BLaER1 treated with 17β-estradiol and CSF1 and Interleukin-3, amounts not matched to agents 10 nM and 100 nM (cell line): ENCODE data around the gene UMODL1.

ENCODE experiments used
- H3K27ac ChIP-seq, 11 experiments: shearing (Covaris generic); formaldehyde crosslinking; 2 replicates each; pipeline ENCODE4 v1.8.1; 2022
- H3K27me3 ChIP-seq, 11 experiments: shearing (Covaris generic); formaldehyde crosslinking; 2 replicates each; pipeline ENCODE4 v1.8.1; 2022
- H3K36me3 ChIP-seq, 11 experiments: shearing (Covaris generic); formaldehyde crosslinking; 2 replicates each; pipeline ENCODE4 v1.8.1; 2022
- H3K4me1 ChIP-seq, 10 experiments: shearing (Covaris generic); formaldehyde crosslinking; 2 replicates each; pipeline ENCODE4 v1.8.1; 2022
- H3K4me2 ChIP-seq, 11 experiments: shearing (Covaris generic); formaldehyde crosslinking; 2 replicates each; pipeline ENCODE4 v1.8.1; 2022
- H3K4me3 ChIP-seq, 10 experiments: shearing (Covaris generic); formaldehyde crosslinking; 2 replicates each; pipeline ENCODE4 v1.8.1; 2022
- H3K9ac ChIP-seq, 11 experiments: shearing (Covaris generic); formaldehyde crosslinking; 2 replicates each; pipeline ENCODE4 v1.8.1; 2022
- H3K9me3 ChIP-seq, 11 experiments: shearing (Covaris generic); formaldehyde crosslinking; replicated peaks in 1 of 11; 2 replicates each; pipeline ENCODE4 v1.8.1; 2022
- H4K20me1 ChIP-seq, 11 experiments: shearing (Covaris generic); formaldehyde crosslinking; 2 replicates each; pipeline ENCODE4 v1.8.1; 2022
- Cebpa-rat ChIP-seq, 11 experiments: shearing (Covaris generic); IDR thresholded peaks; 2 replicates each; pipeline ENCODE4 v1.8.1; 2022

UMODL1 gene

GRCh38 chr21:42071146-42071737, at the start of gene UMODL1:
UMODL1 (plus strand) TSS chr21:42071317; CDS start chr21:42071317, 0 bp downstream.
- H3K4me3 ChIP-seq = no peak within 1 kb of the TSS
- H3K9me3 ChIP-seq = no peaks in the 10 kb centered on the region
- no peak for TF ChIP-seq Cebpa-rat (IDR thresholded peaks at IDR 0.05)
- H3K4me1 ChIP-seq = peaks cover 7 to 55% (median 34%) of the 10 kb centered on the region in 10 experiments; a peak in 18 of 20 replicates
- H3K4me2 ChIP-seq = peak within 1 kb of the TSS in 7 of 11 experiments; percentile 3 to 58 (median 38); a peak in 9 of 22 replicates
- no peaks in the 10 kb centered on the region for H4K20me1 ChIP-seq
- H3K27ac ChIP-seq = no peak within 1 kb of the TSS
- no peaks in the 10 kb centered on the region for H3K36me3 ChIP-seq
- no peak within 1 kb of the TSS for H3K9ac ChIP-seq
- H3K27me3 ChIP-seq = peaks cover 0 to 4% (median 0%) of the 10 kb centered on the region in 11 experiments; a peak in 1 of 22 replicates

DNA sequence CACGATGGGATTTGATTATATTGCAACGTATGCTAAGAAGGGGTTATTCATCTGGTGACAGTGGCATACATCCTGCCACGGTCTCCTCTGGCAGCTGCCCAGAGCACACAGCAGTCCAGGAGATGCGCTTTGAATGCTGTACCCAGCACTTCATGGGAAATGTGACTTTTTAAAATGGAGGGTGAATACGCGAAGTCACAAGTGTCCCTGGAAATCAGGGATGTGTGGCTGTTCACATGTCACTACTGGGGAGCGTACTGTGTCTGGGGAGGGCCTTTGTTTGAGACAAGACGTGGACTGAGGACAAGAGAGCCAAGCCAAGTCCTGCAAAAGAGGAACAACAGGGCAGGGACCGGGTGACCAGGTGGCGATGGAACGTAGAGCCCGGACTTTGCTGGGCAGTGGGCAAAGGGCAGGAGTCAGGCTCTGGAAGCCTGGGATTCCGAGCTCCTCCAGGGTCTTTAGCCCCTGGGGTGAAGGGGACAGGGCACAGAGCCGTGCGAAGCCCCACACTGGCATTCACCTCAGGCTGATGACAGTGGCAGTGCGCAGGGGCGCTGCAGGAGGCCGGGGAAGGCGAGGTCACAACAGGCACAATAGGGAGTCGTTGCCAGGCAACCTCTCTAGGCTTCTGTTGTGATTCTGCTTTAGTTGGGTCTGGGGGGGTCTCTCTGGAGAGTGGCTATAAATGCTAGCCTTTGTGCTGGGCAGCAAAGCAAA, 49.6 kb upstream of the UMODL1 start:
- Histone ChIP-seq H3K9me3 (no peaks in the 10 kb centered on the region), H3K4me3 (no peak overlapping the region), H3K9ac (no peak overlapping the region), H3K4me2 (no peak overlapping the region), H4K20me1 (no peaks in the 10 kb centered on the region), H3K36me3 (no peaks in the 10 kb centered on the region), H3K4me1 (no peaks in the 10 kb centered on the region), H3K27me3 (no peaks in the 10 kb centered on the region), H3K27ac (no peak overlapping the region)
- TF ChIP-seq Cebpa-rat (IDR thresholded peaks at IDR 0.05) = no peak

GRCh38 chr21:42022091-42022430, 49.1 kb upstream of the UMODL1 start:
- no peaks in the 10 kb centered on the region for H3K9me3 ChIP-seq
- H3K4me2 ChIP-seq = no peak overlapping the region
- H3K4me3 ChIP-seq = no peak overlapping the region
- H3K4me1 ChIP-seq = no peaks in the 10 kb centered on the region
- no peak for TF ChIP-seq Cebpa-rat (IDR thresholded peaks at IDR 0.05)
- H3K9ac ChIP-seq = no peak overlapping the region
- no peaks in the 10 kb centered on the region for H4K20me1 ChIP-seq
- no peaks in the 10 kb centered on the region for H3K27me3 ChIP-seq
- no peak overlapping the region for H3K27ac ChIP-seq
- no peaks in the 10 kb centered on the region for H3K36me3 ChIP-seq

GRCh38 chr21:42022906-42023305, 48.2 kb upstream of the UMODL1 start:
- no peaks in the 10 kb centered on the region for H3K9me3 ChIP-seq
- no peak overlapping the region for H3K9ac ChIP-seq
- no peaks in the 10 kb centered on the region for H3K27me3 ChIP-seq
- no peak overlapping the region for H3K4me2 ChIP-seq
- no peaks in the 10 kb centered on the region for H3K36me3 ChIP-seq
- no peaks in the 10 kb centered on the region; a peak in 1 of 20 replicates for H3K4me1 ChIP-seq
- no peak overlapping the region for H3K4me3 ChIP-seq
- TF ChIP-seq Cebpa-rat (IDR thresholded peaks at IDR 0.05) = no peak
- no peaks in the 10 kb centered on the region for H4K20me1 ChIP-seq
- no peak overlapping the region for H3K27ac ChIP-seq

DNA sequence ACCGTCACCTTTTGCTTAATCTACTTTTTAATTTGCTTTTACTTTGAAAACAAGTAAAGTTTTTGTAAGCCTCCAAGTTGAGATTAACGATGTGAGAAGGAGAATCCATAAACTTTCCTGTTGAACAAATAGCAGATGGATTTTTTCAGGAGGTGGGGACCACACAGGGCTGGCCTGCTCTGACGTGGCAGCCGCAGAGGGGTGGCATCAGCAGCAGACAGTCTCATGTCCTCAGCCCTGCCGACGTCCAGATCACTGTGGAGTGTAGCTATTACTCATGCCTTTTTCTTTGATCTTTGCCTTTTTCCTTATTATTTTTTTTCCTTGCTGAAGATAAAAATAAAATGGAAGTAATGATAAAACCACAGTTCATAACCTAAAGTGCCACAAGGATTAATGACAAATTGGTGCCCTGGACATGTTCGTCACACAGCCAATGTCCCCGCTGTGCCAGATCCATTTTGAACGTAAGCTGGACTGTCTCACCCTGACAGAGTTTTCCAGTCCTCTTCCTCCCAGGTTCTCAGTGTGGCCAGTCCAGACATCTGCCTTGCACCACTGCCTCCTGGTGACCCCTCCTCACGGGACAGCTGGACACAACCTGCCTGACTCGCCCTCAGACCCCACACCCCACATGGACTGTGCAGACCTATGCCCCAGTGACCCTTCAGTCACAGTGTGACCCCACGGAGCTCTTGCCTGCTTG, 45.6 kb upstream of the UMODL1 start:
- TF ChIP-seq Cebpa-rat (IDR thresholded peaks at IDR 0.05) = no peak
- no peak overlapping the region for H3K4me2 ChIP-seq
- H3K9me3 ChIP-seq = no peaks in the 10 kb centered on the region
- no peaks in the 10 kb centered on the region for H3K36me3 ChIP-seq
- H3K27ac ChIP-seq = no peak overlapping the region
- no peak overlapping the region for H3K4me3 ChIP-seq
- no peaks in the 10 kb centered on the region; a peak in 1 of 20 replicates for H3K4me1 ChIP-seq
- no peaks in the 10 kb centered on the region for H4K20me1 ChIP-seq
- no peak overlapping the region for H3K9ac ChIP-seq
- H3K27me3 ChIP-seq = no peaks in the 10 kb centered on the region

DNA sequence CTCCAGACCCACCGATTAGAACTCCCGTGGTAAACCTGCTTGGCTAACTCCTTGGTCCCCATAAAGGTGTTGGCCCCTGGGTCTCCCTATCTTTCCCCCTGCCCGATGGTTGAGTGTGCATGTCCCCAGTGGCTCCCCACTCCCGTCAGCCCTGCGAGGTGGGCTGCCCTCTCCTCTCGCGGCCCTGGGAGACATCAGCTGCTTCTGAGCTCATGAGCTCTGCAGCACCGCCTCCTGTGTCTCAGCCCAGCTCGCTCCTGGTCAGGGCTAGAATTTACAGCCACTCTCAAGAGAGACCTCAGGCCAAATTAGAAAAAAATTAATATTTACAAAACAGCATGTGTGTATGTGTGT, 45.1 kb upstream of the UMODL1 start:
- Histone ChIP-seq H3K36me3 (no peaks in the 10 kb centered on the region), H4K20me1 (no peaks in the 10 kb centered on the region), H3K4me1 (no peaks in the 10 kb centered on the region; a peak in 1 of 20 replicates), H3K27ac (no peak overlapping the region), H3K9ac (no peak overlapping the region), H3K27me3 (no peaks in the 10 kb centered on the region), H3K4me2 (no peak overlapping the region), H3K4me3 (no peak overlapping the region), H3K9me3 (no peaks in the 10 kb centered on the region)
- no peak for TF ChIP-seq Cebpa-rat (IDR thresholded peaks at IDR 0.05)

GRCh38 chr21:42027085-42027821, 43.9 kb upstream of the UMODL1 start:
- Histone ChIP-seq H3K27me3 (no peaks in the 10 kb centered on the region), H3K9ac (no peak overlapping the region), H3K9me3 (no peaks in the 10 kb centered on the region), H3K4me1 (peaks cover 0 to 9% (median 6%) of the 10 kb centered on the region in 10 experiments; a peak in 8 of 20 replicates), H3K27ac (no peak overlapping the region), H4K20me1 (no peaks in the 10 kb centered on the region), H3K36me3 (no peaks in the 10 kb centered on the region), H3K4me2 (no peak overlapping the region), H3K4me3 (no peak overlapping the region)
- no peak for TF ChIP-seq Cebpa-rat (IDR thresholded peaks at IDR 0.05)

GRCh38 chr21:42027822-42028765, 43.0 kb upstream of the UMODL1 start:
- Histone ChIP-seq H3K36me3 (no peaks in the 10 kb centered on the region), H3K9ac (no peak overlapping the region), H3K4me3 (no peak overlapping the region), H3K4me2 (no peak overlapping the region), H3K27ac (no peak overlapping the region), H4K20me1 (no peaks in the 10 kb centered on the region), H3K4me1 (peaks cover 0 to 11% (median 6%) of the 10 kb centered on the region in 10 experiments; a peak in 8 of 20 replicates), H3K27me3 (no peaks in the 10 kb centered on the region), H3K9me3 (no peaks in the 10 kb centered on the region)
- no peak for TF ChIP-seq Cebpa-rat (IDR thresholded peaks at IDR 0.05)
